GM19328 (cell line): ENCODE data around the gene P3H3.
"Not testable (repeated sequence)": the region's sequence is repeated elsewhere in the genome, so short reads cannot be mapped to it uniquely, and the experiment has no call there.

Source experiments
- ATAC-seq: cut with Tn5 transposase; IDR thresholded peaks from one replicate; pipeline ENCODE4 v1.9.1; 2021; ENCODE audit warnings: mild to moderate bottlenecking, moderate library complexity; ENCODE audit not compliant: unreplicated experiment

The P3H3 gene

GRCh38 chr12:6884539-6884938 lies 56.3 kb downstream of the P3H3 start:
- no peak for ATAC-seq

- not testable (repeated sequence) for ATAC-seq
These were observed 58.2 kb downstream of the P3H3 start for GRCh38 chr12:6886206-6886999.

- no peak for ATAC-seq
These were observed 59.3 kb downstream of the P3H3 start for GRCh38 chr12:6887460-6887859.

- no peak for ATAC-seq
These were observed 60.2 kb downstream of the P3H3 start for GRCh38 chr12:6888360-6888759.

- ATAC-seq, result not testable (repeated sequence)
These were observed 60.6 kb downstream of the P3H3 start for GRCh38 chr12:6888794-6889193.
